Islet of Langerhans (tissue), 1 donor: Measurements from ENCODE around the gene EVI5.
"Not testable (repeated sequence)": the region's sequence is repeated elsewhere in the genome, so short reads cannot be mapped to it uniquely, and the experiment has no call there.

Source experiments
- FAIRE-seq: peaks from one replicate; lab custom pipeline; 2011; peaks lifted over from hg19 to GRCh38; lab: Jason Lieb, UNC

Gene EVI5

DNA sequence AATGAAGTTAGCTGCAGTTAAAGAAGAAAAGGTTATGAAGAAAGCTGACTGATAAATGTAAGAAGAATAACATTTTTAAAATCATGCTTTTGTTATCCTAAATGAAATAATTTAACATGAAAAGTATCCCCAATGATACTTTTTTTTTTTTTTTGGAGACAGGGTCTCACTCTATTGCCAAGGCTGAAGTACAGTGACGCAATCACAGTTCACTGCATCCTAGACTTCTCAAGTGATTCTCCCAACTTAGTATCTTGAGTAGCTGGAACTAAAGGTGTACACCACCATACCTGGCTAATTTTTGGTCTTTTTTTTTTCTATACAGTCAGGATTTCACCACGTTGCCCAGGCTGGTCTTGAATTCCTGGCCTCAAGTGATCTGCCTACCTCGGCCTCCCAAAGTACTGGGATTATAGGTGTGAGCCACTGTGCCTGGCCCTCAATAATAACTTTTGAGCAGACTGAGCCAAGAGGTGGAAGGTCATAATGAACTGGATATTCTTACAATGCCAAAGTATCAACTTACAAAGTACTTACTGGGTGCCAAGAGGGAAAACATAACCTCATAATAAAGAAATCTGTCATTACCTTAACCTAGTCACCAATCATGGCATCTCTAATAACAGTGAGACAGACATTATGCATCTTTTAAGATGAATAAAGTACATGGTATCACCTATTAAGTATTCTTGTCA, 94.5 kb downstream of the EVI5 start:
- no peak for FAIRE-seq

DNA sequence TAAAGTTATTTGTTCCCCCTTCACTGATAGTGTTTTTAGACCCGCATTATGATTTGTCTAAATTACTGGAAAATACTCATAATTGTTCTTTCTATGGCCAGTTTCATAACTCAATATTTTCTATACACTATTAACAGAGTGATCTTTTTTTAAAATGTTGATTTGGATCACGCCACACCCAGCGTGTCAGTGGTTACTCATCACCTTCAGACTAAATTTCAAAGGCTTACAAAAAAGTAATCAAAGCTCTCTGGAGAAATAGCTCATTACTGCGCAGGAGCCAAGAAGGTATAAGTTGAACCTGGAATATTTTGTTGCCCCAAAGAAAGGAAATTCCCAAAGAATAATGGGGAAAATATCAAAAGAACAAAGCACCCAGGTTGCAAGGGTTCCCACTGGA, 104.9 kb downstream of the EVI5 start:
- no peak for FAIRE-seq

DNA sequence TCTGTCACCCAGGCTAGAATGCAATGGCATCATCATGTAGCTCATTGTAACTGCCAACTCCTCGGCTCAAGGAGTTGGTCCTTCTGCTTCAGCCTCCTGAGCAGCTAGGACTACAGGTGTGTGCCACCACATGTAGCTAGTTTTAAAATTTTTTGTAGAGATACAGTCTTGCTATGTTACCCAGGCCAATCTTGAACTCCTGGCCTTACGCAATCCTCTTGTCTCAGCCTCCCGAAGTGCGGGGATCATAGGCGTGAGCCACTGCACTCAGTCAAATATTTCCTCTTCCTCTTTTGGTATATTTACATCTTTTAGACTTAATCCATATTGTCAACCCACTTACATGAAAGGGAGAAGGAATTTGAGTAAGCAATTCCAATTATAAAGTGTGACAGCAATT, 121.1 kb downstream of the EVI5 start:
- no peak for FAIRE-seq

DNA sequence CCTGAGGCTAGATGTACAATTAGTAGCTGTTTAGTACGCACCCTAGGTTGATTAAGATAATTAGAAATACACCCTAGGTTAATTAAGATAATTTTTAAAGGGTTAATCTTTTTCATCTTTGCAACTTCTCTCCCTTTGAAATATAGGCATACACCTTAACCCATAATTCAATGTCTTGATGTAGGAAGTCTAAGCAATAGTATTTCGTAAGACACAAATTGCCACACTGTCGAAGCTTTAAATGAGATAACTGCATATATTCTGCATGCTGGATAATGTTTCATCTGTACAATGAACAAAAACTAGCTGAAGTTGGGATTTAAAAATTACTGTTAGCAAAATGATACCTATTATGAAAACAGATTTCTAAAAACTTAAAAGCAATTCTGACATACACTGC, 122.9 kb downstream of the EVI5 start:
- FAIRE-seq = no peak

DNA sequence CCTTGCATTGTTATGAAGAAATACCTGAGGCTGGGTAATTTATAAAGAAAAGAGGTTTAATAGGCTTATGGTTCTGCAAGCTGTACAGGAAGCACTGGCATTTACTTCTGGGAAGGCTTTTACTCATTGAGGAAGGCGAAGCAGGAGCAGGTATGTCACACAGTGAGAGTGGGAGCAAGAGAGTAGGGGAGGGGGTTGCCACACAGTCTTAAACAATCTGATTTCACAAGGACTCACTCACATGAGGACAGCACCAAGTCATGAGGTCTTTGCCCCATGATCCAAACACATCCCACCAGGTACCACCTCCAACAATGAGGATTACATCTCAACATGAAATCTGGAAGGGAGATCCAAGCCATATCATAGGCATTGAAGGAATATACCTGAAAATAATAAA, 127.2 kb downstream of the EVI5 start:
- FAIRE-seq = no peak

DNA sequence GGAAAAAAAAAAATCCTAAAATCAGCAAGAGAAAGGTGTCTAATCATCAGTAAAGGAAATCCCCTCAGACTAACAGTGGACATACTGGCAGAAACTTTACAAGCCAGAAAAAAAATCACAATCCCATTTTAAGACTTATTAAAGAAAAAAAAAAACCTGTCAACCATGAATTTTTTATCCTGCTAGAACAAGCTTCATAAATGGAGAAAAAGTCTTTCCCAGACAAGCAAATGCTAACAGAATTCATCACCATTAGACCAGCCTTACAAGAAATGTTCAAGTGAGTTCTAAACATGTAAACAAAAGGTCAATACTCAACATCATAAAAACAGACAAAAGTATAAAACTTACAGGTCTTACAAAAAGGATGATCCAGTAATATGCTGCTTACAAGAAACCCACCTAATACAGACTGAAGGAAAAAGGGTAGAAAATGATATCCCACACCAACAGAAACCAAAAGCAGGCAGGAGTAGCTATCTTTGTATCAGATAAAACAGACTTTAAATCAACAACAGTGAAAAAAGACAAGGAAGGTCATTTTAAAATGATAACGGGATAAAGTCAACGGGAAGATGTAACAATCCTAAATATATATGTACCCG, 129.6 kb downstream of the EVI5 start:
- FAIRE-seq = no peak

DNA sequence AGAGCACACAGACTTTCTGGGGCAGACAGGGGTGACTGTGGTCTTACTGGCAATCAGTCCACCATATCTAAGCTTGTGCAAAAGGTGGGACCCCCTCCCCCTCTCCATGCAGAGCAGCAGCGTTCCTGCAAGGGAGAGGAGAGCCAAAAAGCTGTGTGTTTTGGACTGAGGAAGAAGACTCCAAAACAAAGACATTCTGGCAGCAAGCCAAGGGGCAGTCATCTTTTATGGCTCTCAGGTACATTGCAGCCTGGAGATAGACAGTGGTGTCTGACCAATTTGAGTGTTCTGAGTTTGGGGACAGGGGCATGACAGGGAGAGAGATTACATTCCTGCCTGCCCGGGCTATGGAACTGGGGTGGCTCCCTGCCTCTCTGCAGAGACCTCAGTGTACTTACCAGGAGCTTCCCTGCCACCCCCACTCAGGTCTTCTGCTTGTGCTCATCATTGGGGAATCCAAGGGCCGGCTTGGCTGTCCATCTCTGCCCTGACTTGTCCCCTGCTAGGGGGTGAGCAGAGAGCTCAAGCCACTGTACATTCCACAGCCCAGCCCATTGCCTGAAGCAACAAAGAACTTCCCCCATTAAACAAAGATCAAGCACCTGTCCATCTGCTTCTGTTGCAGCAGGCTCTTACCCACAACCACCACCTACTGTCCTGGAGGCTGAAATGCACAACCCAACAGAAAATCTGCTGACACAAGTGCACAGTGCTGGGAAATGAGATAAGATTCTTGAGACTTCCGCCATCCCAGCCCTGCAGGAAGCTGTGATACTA, 131.1 kb downstream of the EVI5 start:
- FAIRE-seq = no peak

DNA sequence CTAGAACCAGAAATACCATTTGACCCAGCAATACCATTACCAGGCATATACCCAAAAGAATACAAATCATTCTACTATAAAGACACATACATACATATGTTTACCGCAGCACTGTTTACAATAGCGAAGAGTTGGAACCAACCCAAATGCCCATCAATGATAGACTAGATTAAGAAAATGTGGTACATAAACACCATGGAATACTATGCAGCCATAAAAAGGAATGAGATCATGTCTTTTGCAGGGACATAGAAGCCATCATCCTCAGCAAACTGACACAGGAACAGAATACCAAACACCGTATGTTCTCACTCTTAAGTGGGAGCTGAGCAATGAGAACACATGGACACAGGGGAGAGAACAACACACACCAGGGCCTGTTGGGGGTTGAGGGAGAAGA, 144.2 kb downstream of the EVI5 start:
- FAIRE-seq = not testable (repeated sequence)

DNA sequence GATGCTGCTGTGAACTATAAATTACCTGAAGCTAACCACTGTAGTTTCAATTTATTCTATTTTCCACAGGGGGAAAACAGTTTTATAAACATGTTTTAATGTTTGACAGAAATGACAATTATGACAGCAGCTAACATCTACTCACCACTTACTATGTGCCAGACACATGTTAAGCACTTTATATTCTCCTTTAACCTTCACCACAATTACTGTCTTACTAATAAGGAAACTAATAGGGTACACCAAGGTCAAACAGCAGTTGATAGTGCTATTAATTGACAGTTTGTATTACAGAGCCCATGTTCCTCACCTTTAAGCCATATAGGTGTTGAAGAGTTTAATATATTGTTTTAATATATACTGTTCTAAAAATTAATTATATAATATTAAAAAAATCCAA, 146.4 kb downstream of the EVI5 start:
- FAIRE-seq = no peak

DNA sequence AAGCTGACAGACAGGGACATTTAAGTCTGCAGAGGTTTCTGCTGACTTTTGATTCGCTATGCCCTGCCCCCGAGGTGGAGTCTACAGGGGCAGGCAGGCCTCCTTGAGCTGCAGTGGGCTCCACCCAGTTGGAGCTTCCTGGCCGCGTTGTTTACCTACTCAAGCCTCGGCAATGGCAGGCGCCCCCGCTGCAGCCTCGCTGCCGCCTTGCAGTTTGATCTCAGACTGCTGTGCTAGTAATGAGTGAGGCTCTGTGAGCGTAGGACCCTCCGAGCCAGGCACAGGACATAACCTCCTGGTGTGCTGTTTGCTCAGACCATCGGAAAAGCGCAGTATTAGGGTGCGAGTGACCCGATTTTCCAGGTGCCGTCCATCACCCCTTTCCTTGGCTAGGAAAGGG, 149.7 kb downstream of the EVI5 start:
- not testable (repeated sequence) for FAIRE-seq

DNA sequence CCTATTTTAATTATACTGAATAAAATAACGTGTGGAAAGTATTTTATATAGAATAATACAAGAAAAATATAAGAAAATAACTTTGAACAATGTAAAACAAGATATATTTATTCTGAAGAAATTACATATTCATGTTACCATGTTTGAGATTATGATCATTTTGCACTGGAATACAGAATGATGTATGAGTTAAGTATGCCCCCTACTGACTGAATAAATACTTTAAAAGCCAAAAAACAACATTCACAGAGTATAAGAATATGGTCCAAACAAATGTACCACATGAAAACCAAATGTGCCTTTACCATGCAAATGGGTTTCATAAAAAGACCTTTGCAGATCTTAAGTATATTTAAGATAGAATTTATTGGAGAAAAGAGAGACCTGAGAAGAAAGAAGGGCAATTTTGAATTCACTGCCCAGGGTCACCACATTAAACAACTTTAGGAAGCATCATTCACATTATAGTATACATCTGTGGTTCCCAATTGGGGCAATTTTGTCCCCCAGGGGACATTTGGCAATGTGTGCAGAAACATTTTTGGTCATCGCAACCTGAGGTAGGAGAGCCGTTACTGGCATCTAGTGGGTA, 161.6 kb downstream of the EVI5 start:
- peak; percentile 92 for FAIRE-seq

DNA sequence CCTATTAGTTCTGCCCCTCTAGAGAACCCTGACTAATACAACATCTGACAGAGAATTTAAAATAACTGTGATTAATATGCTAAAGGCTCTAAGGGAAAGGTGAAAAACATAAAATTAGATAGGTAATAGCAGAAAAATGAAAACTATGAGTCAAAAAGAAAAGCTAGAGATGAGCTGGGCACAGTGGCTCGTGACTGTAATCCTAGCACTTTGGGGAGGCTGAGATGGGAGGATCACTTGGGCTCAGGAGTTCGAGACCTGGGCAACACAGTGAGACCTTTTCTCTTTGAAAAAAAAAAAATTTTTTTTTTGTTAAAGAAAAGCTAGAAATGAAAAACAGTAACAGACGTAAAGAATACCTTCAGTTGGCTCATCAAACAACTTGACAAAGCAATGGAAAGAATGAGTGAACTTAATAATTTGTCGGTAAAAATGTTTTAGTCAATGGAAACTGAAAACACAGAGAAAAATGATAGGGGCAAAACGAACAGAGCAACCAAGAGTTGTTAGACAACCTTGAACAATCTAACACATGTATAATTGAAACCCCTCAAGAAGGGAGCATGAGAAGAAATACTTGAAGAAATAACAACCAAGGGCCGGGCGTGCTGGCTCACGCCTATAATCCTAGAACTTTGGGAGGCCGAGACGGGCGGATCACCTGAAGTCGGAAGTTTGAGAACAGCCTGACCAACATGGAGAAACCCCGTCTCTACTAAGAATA, 165.3 kb downstream of the EVI5 start:
- FAIRE-seq = no peak

DNA sequence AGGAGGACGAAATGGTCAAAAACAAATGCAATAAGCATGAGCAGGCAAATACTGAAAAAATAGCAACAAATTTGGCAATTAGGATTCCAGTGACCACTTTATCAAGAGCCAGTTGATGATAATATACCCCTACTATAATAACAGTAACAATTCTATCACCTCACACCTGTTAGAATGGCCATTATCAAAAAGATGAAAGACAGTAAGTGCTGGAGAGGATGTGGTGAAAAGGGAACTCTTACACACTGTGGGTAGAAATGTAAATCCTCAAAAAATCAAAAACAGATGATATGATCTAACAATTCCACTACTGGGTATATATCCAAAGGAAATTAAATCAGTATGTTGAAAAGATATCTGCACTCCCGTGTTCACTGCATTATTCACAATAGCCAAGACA, 183.9 kb downstream of the EVI5 start:
- no peak for FAIRE-seq

DNA sequence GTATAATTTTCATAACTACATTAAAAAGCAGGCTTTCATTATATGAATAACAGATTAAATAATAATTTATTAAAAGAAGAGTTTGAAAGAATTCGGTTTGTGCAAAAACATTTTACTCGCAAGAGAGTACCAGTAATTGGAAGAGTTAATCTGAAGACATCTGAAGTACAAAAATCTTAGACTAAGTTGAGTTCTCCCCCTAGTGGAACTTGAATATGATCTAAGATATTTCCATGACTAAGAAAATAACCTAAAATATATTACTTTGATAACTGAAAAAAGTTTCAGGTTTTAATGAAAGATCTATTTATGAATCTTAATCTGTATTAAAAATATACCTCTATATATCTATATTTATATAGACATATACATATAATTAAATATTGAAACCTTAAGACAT, 185.7 kb downstream of the EVI5 start:
- FAIRE-seq = no peak

DNA sequence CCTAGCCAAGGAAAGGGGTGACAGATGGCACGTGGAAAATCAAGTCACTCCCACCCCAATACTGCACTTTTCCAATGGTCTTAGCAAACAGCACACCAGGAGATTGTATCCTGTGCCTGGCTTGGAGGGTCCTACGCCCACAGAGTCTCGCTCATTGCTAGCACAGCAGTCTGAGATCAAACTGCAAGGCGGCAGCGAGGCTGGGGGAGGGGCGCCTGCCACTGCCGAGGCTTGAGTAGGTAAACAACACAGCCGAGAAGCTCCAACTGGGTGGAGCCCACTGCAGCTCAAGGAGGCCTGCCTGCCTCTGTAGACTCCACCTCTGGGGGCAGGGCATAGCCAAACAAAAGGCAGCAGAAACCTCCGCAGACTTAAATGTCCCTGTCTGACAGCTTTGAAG, 195.5 kb downstream of the EVI5 start:
- not testable (repeated sequence) for FAIRE-seq

DNA sequence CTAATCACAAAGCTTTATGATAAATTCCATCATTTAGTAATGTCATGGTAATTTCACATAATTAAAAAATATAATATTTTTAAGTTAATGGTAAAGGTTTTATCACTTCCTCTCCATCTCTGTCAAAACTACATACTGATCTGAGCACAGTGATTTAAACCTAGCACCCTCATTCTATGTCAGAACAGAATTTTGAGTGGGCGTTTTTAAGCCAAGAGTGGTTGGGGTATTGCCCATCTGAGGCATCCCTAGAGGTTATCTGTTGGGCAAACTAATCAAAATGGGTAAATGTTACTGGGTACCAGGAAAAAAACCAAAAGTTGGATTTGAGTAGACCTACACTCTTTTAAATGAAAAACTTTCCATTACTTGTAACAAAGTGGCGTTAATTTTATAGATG, 197.5 kb downstream of the EVI5 start:
- no peak for FAIRE-seq

DNA sequence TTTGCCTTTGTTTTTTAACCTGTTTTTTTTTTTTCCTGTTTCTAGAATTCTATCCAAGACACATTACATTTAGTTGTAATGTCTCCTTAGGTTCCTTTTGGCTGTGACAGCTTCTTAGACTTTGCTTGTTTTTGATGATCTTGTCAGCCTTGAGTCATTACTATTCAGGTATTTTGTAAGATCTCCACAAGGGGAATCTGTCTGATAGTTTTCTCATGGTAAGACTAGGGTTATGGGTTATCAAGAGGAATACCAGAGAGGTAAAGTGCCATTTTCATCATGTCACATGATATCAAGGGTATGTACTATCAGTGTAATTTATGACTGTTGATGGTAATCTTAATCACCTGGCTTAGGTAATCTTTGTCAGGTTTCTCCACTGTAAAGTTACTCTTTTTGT, 199.1 kb downstream of the EVI5 start:
- no peak for FAIRE-seq

DNA sequence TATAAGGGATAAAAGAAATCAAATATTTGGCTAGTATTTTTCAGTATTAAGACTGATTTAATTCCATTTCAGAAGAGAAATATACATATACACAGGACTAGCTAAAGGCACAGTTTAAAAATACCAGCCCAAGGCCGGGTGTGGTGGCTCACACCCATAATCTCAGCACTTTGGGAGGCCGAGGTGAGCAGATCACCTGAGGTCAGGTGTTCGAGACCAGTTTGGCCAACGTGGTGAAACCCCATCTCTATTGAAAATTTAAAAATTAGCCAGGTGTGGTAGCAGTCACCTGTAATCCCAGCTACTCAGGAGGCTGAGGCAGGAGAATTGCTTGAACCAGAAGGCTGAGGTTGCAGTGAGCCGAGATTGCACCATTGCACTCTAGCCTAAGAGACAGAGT, 200.1 kb downstream of the EVI5 start:
- not testable (repeated sequence) for FAIRE-seq

DNA sequence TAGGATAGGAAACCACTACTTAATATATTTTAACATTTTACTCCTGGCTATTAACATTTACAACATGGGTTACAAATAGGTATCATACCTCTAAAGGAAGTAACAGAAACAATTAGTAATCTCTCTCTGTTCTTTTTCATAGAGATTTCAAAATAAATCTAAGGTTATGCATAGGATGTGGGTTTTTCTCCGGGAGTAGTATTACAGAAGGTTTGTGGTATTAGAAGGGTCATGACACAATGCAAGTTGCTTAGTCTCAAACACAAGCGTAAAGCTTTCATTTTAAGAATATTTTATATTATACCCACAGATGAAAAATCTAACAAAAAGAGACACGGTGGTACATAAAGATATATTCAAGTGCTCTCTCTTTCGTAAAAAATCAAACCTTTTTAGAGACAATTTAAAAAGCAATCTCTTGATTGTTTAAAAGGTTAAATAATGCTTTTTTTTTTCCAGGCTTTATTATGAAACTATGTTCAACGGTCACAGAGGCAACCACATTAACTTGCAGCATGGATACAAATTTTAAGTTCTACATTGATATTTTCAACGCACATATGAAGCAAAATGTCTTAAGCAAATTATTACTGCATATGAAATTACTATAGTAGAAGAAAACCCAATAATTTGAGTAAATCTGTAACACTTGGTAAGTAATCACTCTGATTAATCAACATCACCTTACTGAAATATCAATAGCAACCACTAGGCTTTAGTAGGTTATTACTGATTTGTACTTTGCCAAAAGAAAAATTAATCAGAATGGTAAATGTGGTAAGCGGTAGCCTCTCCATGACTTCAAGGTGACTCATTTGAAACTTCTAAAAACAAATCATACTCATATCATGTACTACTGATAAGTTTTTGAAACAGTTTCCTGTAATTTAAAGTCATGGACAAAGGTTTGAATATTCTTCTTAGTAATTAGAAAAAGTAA, 200.8 kb downstream of the EVI5 start:
- FAIRE-seq = no peak

DNA sequence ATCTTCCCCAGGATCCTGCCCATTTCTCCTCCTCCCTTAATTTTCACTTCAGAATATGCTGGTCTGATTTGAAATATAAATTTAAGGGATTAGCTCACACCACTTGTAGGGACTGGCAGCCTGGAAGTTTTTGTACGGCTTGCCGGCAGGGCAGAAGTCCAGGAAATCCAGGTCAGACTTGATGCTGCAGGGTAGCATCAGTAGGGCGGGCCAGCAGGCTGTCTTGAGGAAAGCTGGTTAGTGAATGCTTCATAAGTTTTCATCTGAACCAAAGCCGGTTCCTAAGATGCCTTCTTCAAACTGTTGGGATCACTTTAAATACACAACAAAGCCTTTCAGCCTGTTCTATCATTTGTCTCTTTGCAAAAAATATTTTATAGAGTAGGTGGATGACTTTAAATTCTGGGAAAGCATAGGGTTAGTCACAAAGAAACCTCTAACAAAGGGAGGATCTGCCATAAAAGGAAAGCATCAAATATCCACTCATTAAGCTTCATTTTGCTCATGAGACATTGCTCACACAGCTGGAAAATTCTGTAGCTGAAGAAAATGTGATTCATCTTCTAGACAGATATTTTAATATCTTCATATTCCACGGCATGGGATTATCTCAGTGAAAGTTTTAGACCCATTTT, 207.5 kb downstream of the EVI5 start:
- no peak for FAIRE-seq

DNA sequence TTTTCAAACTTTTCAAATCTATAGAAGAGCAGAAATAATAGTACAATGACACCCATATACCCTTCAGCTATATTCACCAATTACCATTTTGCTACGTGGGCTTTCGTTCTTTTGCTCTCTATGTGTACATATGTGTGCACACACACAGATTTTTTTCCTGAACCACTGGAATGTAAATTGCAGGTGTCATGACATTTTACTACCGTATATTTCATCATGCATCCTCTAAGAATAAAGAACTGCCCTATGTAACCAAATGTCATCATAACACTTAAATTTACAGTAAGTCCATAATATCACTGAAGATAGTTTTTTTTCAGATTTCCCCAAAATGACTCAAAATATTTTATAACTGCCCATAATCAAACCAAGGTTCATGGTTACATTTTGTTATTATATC, 209.8 kb downstream of the EVI5 start:
- no peak for FAIRE-seq
